Measurements from ENCODE around the gene NCOA3. TPM values are rescaled to one million over a fixed set of nuclear protein-coding genes. Genes with fewer than 3 reads are reported as not detected.

The NCOA3 gene
- total RNA-seq, 1 experiment from 2014 or later = 23.3 TPM

- H3K56ac ChIP-seq (ENCODE audit: insufficient read length, low read depth, low read length) = no peak overlapping the region
- H3K79me2 ChIP-seq (ENCODE audit: insufficient read depth, low read length) = no peaks in the 10 kb centered on the region
- no peaks in the 10 kb centered on the region for H3K23me2 ChIP-seq (ENCODE audit: insufficient read length, low read depth, low read length, poor library complexity, severe bottlenecking)
- peaks cover 0 to 2% of the 10 kb centered on the region in 2 experiments; a peak in 1 of 5 replicates for H3K9me3 Mint-ChIP-seq
- no peak overlapping the region for H2BK20ac ChIP-seq (ENCODE audit: low read depth, low read length, poor library complexity, severe bottlenecking)
- H3K4me3 Mint-ChIP-seq = no peak overlapping the region
- H3K18ac ChIP-seq (ENCODE audit: insufficient read length, low read depth, low read length) = no peak overlapping the region
- no peak overlapping the region for H4K8ac ChIP-seq (replicated peaks; ENCODE audit: insufficient read length, low read depth, low read length)
- H3K4me1 ChIP-seq (ENCODE audit: insufficient read depth, low read length) = no peaks in the 10 kb centered on the region
- H2BK12ac ChIP-seq (ENCODE audit: insufficient read length, low read depth, low read length) = no peak overlapping the region
- H3K27me3 ChIP-seq (ENCODE audit: insufficient read depth, low read length) = no peaks in the 10 kb centered on the region
- no peak overlapping the region for H3K4ac ChIP-seq (ENCODE audit: low read depth, low read length)
- no peak overlapping the region for H2BK5ac ChIP-seq (ENCODE audit: insufficient read length, low read length)
- H3K27ac Mint-ChIP-seq = no peak overlapping the region; a peak in 1 of 7 replicates
- no peak overlapping the region for H3K27ac ChIP-seq (ENCODE audit: insufficient read length, low read depth, low read length)
- no peak overlapping the region for H3K9ac ChIP-seq (ENCODE audit: extremely low read depth, insufficient read length, low read length)
- no peak overlapping the region for H4K91ac ChIP-seq (ENCODE audit: insufficient read length, low read depth, low read length)
- H4K5ac ChIP-seq (ENCODE audit: insufficient read length, low read depth, low read length) = no peak overlapping the region
- peaks cover 0 to 4% (median 0%) of the 10 kb centered on the region in 3 experiments; a peak in 2 of 7 replicates for H3K36me3 Mint-ChIP-seq (ENCODE audit: insufficient read depth in 1 of 3, low read depth in 3 of 3)
- H3K23ac ChIP-seq (ENCODE audit: insufficient read length, low read depth, low read length) = no peak overlapping the region
- peaks cover 7 to 18% of the 10 kb centered on the region in 2 experiments for H3K4me1 Mint-ChIP-seq
- no peak overlapping the region for H2BK15ac ChIP-seq (ENCODE audit: low read depth, low read length)
- WGBS (ENCODE audit: extremely low coverage, insufficient read length, low lambda C conversion rate) = no CpG with 5 or more reads among the region's 4 CpGs
- H4K20me1 ChIP-seq (ENCODE audit: control insufficient read depth, insufficient read depth, insufficient read length) = no peaks in the 10 kb centered on the region
- H3T11ph ChIP-seq (ENCODE audit: low read length) = no peak overlapping the region
- H3K9me3 ChIP-seq (ENCODE audit: control insufficient read depth, low read depth, low read length) = no peaks in the 10 kb centered on the region
- H3K4me2 ChIP-seq (ENCODE audit: insufficient read depth, insufficient read length, low read length) = no peak overlapping the region
- H3K14ac ChIP-seq (ENCODE audit: insufficient read depth, low read length) = no peak overlapping the region
- no peak for TF ChIP-seq CTCF (conservative IDR thresholded peaks at IDR 0.05)
- no peak overlapping the region for H2BK120ac ChIP-seq (ENCODE audit: low read depth, low read length, poor library complexity, severe bottlenecking)
- no peak for DNase-seq
- H2AK5ac ChIP-seq (ENCODE audit: insufficient read length, low read length) = no peak overlapping the region
- H3K79me1 ChIP-seq (ENCODE audit: insufficient read depth, low read depth, low read length, poor library complexity, severe bottlenecking) = no peaks in the 10 kb centered on the region
- no peaks in the 10 kb centered on the region; the same call in none of the 2 replicates for H3K27me3 Mint-ChIP-seq (ENCODE audit: low read depth)
- H2AFZ ChIP-seq (ENCODE audit: low read length) = no peak overlapping the region
These were observed 167.8 kb downstream of the NCOA3 start for GRCh38 chr20:47669489-47669888.

All from H9 (cell line).